Astrocyte (in vitro differentiated cells and primary cell): ENCODE results near the gene DIDO1. TPM values are rescaled to one million over a fixed set of nuclear protein-coding genes. Genes with fewer than 3 reads are reported as not detected.

Experiments
- DNase-seq: peaks from one replicate; pipeline ENCODE4 v3.0.0-alpha.2; 2010; ENCODE audit warnings: low read depth
- FAIRE-seq: peaks from 2 replicates; lab custom pipeline; 2011; peaks lifted over from hg19 to GRCh38; lab: Jason Lieb, UNC
- H2AFZ ChIP-seq: 2 replicates; pipeline ENCODE4 v1.6.0; 2012; ENCODE audit warnings: low read depth, low read length, inconsistent platforms
- H3K27ac ChIP-seq: 2 replicates; pipeline ENCODE4 v1.5.1; 2011; ENCODE audit warnings: low read depth, low read length, inconsistent platforms
- H3K27me3 ChIP-seq: 2 replicates; pipeline ENCODE4 v1.6.0; 2011; ENCODE audit warnings: low read length, inconsistent platforms; ENCODE audit not compliant: insufficient read depth
- H3K36me3 ChIP-seq: 2 replicates; pipeline ENCODE4 v1.5.1; 2011; ENCODE audit warnings: low read length, inconsistent platforms; ENCODE audit not compliant: insufficient read depth
- H3K4me1 ChIP-seq: 2 replicates; pipeline ENCODE4 v1.5.1; 2011; ENCODE audit warnings: low read length, inconsistent platforms; ENCODE audit not compliant: insufficient read depth
- H3K4me2 ChIP-seq: 2 replicates; pipeline ENCODE4 v1.6.0; 2012; ENCODE audit warnings: low read length, inconsistent platforms
- H3K4me3 ChIP-seq: 2 replicates; pipeline ENCODE4 v1.5.1; 2011; ENCODE audit warnings: low read depth, mild to moderate bottlenecking, low read length, inconsistent platforms; ENCODE audit not compliant: insufficient read depth
- H3K79me2 ChIP-seq: 2 replicates; pipeline ENCODE4 v1.6.0; 2012; ENCODE audit warnings: mild to moderate bottlenecking, low read length, inconsistent platforms; ENCODE audit not compliant: insufficient read depth
- H3K9ac ChIP-seq: 2 replicates; pipeline ENCODE4 v1.6.0; 2012; ENCODE audit warnings: mild to moderate bottlenecking, low read length, inconsistent platforms
- H3K9me3 ChIP-seq: 2 replicates; pipeline ENCODE4 v1.5.1; 2012; ENCODE audit warnings: low read depth, mild to moderate bottlenecking, low read length, inconsistent platforms; ENCODE audit not compliant: insufficient read depth
- H4K20me1 ChIP-seq: 2 replicates; pipeline ENCODE4 v1.6.0; 2012; ENCODE audit warnings: low read length, inconsistent platforms; ENCODE audit not compliant: insufficient read depth
- H3K27ac Mint-ChIP-seq: one replicate; pipeline ENCODE4 v1.8.0; 2021; ENCODE audit warnings: mild to moderate bottlenecking, mixed read lengths; ENCODE audit not compliant: unreplicated experiment
- H3K27me3 Mint-ChIP-seq: one replicate; pipeline ENCODE4 v1.8.0; 2021; ENCODE audit warnings: low read depth, mixed read lengths; ENCODE audit not compliant: unreplicated experiment
- H3K36me3 Mint-ChIP-seq: one replicate; pipeline ENCODE4 v1.8.0; 2021; ENCODE audit warnings: low read depth, mixed read lengths; ENCODE audit not compliant: unreplicated experiment
- H3K4me1 Mint-ChIP-seq: one replicate; pipeline ENCODE4 v1.8.0; 2021; ENCODE audit warnings: low read depth, mixed read lengths; ENCODE audit not compliant: unreplicated experiment
- H3K4me3 Mint-ChIP-seq: one replicate; pipeline ENCODE4 v1.8.0; 2021; ENCODE audit warnings: mild to moderate bottlenecking, moderate library complexity, mixed read lengths; ENCODE audit not compliant: unreplicated experiment
- H3K9me3 Mint-ChIP-seq: one replicate; pipeline ENCODE4 v1.8.0; 2021; ENCODE audit warnings: mild to moderate bottlenecking, mixed read lengths; ENCODE audit not compliant: unreplicated experiment
- EZH2 ChIP-seq: IDR thresholded peaks from 2 replicates; pipeline ENCODE4 v1.6.1; 2012; ENCODE audit warnings: mild to moderate bottlenecking, low read length, inconsistent platforms; ENCODE audit not compliant: insufficient read depth
- total RNA-seq: library from RNA; stranded (reverse); gene quantifications from 2 replicates; pipeline ENCODE4 v1.2.1, GENCODE V29; 2021
- TF ChIP-seq, protein P1 (sequence below): IDR thresholded peaks from 2 replicates; pipeline ENCODE4 v1.5.1; 2011; ENCODE audit warnings: low read depth, mild to moderate bottlenecking, inconsistent platforms, low read length, moderate library complexity; ENCODE audit not compliant: insufficient read depth

Gene DIDO1
- total RNA-seq, 1 donor from 2014 or later: 39.0 TPM

- Mint-ChIP-seq H3K9me3 (no peaks in the 10 kb centered on the region), H3K27ac (no peak overlapping the region), H3K36me3 (no peaks in the 10 kb centered on the region), H3K27me3 (no peaks in the 10 kb centered on the region), H3K4me3 (no peak overlapping the region), H3K4me1 (peaks cover 54% of the 10 kb centered on the region)
- H3K4me2 ChIP-seq: no peak overlapping the region
- DNase-seq (no peak), FAIRE-seq (no peak)
- TF ChIP-seq EZH2: no peak
- TF ChIP-seq, protein P1, sequence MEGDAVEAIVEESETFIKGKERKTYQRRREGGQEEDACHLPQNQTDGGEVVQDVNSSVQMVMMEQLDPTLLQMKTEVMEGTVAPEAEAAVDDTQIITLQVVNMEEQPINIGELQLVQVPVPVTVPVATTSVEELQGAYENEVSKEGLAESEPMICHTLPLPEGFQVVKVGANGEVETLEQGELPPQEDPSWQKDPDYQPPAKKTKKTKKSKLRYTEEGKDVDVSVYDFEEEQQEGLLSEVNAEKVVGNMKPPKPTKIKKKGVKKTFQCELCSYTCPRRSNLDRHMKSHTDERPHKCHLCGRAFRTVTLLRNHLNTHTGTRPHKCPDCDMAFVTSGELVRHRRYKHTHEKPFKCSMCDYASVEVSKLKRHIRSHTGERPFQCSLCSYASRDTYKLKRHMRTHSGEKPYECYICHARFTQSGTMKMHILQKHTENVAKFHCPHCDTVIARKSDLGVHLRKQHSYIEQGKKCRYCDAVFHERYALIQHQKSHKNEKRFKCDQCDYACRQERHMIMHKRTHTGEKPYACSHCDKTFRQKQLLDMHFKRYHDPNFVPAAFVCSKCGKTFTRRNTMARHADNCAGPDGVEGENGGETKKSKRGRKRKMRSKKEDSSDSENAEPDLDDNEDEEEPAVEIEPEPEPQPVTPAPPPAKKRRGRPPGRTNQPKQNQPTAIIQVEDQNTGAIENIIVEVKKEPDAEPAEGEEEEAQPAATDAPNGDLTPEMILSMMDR: no peak
- peaks cover 100% of the 10 kb centered on the region for H3K79me2 ChIP-seq
- H3K9me3 ChIP-seq: no peaks in the 10 kb centered on the region
- no peak overlapping the region for H2AFZ ChIP-seq
- H4K20me1 ChIP-seq: peaks cover 98% of the 10 kb centered on the region
- no peak overlapping the region for H3K27ac ChIP-seq
- no peak overlapping the region for H3K4me3 ChIP-seq
- H3K9ac ChIP-seq: no peak overlapping the region
- no peaks in the 10 kb centered on the region for H3K27me3 ChIP-seq
- peaks cover 6% of the 10 kb centered on the region for H3K36me3 ChIP-seq
- H3K4me1 ChIP-seq: peaks cover 27% of the 10 kb centered on the region
These were observed 7.5 kb downstream of the DIDO1 start for GRCh38 chr20:62918831-62919230.

DNA sequence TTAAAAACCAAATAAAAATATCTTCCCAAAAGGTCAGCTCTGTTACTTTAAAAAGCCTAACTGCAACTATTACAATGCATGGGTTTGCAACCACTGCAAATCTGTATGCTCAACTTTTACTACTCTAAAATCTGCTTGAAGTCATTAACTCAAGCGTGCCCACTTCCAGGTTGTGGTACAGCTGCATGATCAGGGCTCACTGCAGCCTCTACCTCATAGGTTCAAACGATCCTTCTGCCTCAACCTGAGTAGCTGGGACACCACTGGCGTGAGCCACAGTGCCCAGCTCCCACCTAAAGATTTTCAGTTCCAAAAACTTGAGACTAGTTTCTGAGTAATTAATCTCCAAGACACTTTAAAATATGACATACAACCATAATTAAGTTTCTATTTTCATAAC is 8.2 kb downstream of the DIDO1 start:
- Mint-ChIP-seq H3K4me3 (no peak overlapping the region), H3K27ac (no peak overlapping the region), H3K4me1 (peaks cover 53% of the 10 kb centered on the region), H3K9me3 (no peaks in the 10 kb centered on the region), H3K27me3 (no peaks in the 10 kb centered on the region), H3K36me3 (no peaks in the 10 kb centered on the region)
- no peak overlapping the region for H3K27ac ChIP-seq
- H4K20me1 ChIP-seq: peaks cover 98% of the 10 kb centered on the region
- no peak overlapping the region for H3K9ac ChIP-seq
- no peak for FAIRE-seq
- no peak for DNase-seq
- H3K4me2 ChIP-seq: no peak overlapping the region
- H3K4me1 ChIP-seq: peaks cover 20% of the 10 kb centered on the region
- TF ChIP-seq, protein P1: no peak
- TF ChIP-seq EZH2: no peak
- peaks cover 100% of the 10 kb centered on the region for H3K79me2 ChIP-seq
- H3K36me3 ChIP-seq: peaks cover 6% of the 10 kb centered on the region
- H2AFZ ChIP-seq: no peak overlapping the region
- no peaks in the 10 kb centered on the region for H3K27me3 ChIP-seq
- H3K4me3 ChIP-seq: no peak overlapping the region
- H3K9me3 ChIP-seq: no peaks in the 10 kb centered on the region

GRCh38 chr20:62917720-62918119 is 8.6 kb downstream of the DIDO1 start:
- Histone ChIP-seq H3K27ac (no peak overlapping the region), H3K4me2 (no peak overlapping the region), H3K9me3 (no peaks in the 10 kb centered on the region), H3K9ac (no peak overlapping the region), H3K27me3 (no peaks in the 10 kb centered on the region), H4K20me1 (peaks cover 98% of the 10 kb centered on the region), H2AFZ (no peak overlapping the region), H3K79me2 (peaks cover 100% of the 10 kb centered on the region), H3K4me1 (peaks cover 16% of the 10 kb centered on the region), H3K36me3 (peaks cover 6% of the 10 kb centered on the region), H3K4me3 (no peak overlapping the region)
- Mint-ChIP-seq H3K27me3 (no peaks in the 10 kb centered on the region), H3K27ac (no peak overlapping the region), H3K36me3 (no peaks in the 10 kb centered on the region), H3K9me3 (no peaks in the 10 kb centered on the region), H3K4me3 (no peak overlapping the region), H3K4me1 (peaks cover 52% of the 10 kb centered on the region)
- no peak for DNase-seq
- TF ChIP-seq, protein P1: no peak
- no peak for TF ChIP-seq EZH2
- no peak for FAIRE-seq
